Activated CD8-positive, alpha-beta memory T cell treated with anti-CD3 and anti-CD28 coated beads for 4 hours (primary cell): Measurements from ENCODE around the gene PROK2.

ENCODE experiments used
- DNase-seq, 2 donors: peaks; one replicate each; pipeline ENCODE4 v3.0.0-alpha.2; 2020; ENCODE audit warnings: low read depth in 2 of 2

PROK2 gene, protein sequence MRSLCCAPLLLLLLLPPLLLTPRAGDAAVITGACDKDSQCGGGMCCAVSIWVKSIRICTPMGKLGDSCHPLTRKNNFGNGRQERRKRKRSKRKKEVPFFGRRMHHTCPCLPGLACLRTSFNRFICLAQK

DNA sequence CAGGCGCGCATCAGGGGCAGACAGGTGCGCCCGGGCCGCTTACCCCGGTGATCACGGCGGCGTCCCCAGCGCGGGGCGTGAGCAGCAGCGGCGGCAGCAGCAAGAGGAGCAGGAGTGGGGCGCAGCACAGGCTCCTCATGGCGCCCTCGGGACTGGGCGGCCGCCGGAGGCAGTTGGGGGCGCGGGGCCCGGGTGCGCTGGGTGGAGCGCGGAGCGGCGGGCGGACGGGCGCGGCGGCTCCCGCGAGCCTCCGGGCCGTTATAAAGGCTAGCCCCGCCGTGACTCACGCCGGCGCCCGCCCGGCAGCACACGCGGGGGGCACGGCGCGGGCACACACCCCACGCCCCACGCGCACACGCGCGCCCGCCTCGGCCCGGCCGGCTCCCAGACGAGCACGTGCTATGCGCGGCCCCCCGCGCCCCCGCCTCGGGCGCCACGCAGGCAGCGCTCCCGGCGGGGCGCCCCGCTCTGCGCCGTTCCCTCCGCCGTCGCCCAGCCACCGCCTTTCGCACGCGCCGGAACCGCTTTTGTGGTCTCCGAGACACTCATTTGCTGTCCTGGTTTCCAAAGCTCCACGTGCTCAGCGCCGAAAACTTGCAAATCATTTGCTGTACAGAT lies at the start of gene PROK2:
PROK2 (minus strand) TSS at position 235 of the 618 bp plus-strand sequence; CDS start at position 139, 96 bp downstream.
- DNase-seq = peak in 1 of 2 donors; percentile 5

GRCh38 chr3:71831599-71831998 lies 46.7 kb upstream of the PROK2 start:
- DNase-seq = no peak

GRCh38 chr3:71825551-71826283 lies 40.8 kb upstream of the PROK2 start:
- DNase-seq = no peak

DNA sequence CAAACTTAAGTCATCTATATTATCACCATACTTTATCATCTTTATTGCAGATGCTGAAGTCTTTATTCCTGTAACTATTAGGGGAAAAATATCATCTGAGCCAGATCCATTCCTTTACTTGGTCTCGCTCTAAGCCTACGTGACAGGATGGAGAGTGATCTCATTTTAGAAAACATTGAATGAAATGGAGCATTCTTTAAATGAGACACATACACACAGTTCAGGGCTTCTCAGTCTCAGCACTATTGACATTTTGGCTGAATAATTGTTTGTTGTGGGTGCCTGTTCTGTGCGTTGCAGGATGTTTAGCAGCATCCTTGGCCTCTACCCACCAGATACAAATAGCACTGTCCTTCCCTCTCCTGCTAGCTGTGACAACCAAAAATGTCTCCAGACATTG lies 36.2 kb upstream of the PROK2 start:
- DNase-seq = no peak

DNA sequence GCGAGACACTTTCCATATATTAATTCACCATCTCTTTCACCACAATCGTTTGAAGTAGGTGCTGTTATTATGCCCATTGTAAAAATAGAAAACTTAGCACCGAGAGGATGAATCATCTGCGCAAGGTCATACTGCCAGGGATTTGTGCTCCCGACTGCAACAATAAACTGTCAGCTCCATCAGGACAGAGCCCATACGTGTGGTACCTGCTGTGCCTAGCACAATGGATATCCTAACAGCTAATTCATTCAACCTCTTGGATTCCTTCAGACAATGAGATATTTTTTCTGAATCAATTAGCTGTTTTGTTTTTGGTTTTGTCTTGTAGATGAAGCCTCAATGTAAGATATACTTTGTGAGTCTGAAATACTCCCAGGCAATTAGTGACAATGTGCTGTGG lies 32.3 kb upstream of the PROK2 start:
- no peak for DNase-seq

GRCh38 chr3:71816767-71817156 lies 31.8 kb upstream of the PROK2 start:
- DNase-seq = no peak

- DNase-seq = no peak
Measured at GRCh38 chr3:71815340-71816067, 30.6 kb upstream of the PROK2 start.

DNA sequence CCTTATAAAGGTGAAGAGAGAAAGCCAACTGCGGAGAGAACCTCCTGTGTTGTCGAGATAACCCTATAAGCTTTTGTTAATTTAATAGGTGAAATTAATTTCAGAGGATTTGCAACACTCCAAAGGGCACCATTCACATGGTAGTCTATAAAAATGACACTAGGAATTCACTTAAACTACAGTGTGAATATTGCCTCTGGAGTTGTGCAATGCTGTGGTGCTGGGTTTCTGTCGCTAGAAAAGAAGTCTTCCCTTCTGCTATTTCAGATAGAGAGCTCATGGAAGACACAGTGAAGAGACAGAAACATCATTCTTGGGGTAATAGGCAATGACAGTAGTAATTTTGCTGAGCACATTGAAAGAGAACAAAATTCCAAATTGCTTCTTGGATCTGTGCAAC lies 28.8 kb upstream of the PROK2 start:
- no peak for DNase-seq

DNA sequence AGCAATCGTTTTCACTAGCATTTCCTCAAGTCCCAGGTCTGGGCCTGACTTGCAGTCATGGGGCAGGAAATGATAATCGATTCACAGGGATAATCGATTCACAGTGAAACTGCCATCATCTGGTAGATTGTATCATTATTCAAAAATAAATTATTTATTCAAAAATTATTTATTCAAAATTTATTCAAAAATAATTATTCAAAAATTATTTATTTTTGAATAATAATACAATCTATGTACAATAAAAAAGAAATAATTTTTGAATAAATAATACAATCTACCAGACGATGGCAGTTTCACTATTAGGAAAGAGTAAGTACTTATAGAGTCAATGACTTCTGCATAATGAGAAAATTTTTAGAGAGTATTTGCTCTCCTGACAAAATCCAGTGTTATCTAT lies 28.1 kb upstream of the PROK2 start:
- DNase-seq = no peak

DNA sequence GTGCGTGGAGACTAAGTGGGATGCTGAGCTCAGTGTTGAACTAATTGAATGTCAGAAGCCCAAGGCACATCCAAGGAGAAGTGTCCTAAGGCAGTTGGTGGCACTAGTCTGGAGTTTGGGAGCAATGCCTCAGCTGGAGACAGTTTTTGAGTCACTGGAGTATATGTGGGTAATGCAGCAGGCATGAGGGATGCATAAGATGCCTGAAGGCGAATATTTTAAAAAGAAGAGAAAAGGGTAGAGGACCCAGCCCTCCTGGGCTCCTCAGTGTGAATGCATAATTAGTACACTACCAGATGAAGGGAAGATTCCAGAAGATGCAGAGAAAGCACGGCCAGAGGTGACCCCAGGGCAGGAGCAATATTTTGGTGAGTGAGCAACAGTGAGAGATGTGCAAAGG lies 25.1 kb upstream of the PROK2 start:
- DNase-seq = no peak

DNA sequence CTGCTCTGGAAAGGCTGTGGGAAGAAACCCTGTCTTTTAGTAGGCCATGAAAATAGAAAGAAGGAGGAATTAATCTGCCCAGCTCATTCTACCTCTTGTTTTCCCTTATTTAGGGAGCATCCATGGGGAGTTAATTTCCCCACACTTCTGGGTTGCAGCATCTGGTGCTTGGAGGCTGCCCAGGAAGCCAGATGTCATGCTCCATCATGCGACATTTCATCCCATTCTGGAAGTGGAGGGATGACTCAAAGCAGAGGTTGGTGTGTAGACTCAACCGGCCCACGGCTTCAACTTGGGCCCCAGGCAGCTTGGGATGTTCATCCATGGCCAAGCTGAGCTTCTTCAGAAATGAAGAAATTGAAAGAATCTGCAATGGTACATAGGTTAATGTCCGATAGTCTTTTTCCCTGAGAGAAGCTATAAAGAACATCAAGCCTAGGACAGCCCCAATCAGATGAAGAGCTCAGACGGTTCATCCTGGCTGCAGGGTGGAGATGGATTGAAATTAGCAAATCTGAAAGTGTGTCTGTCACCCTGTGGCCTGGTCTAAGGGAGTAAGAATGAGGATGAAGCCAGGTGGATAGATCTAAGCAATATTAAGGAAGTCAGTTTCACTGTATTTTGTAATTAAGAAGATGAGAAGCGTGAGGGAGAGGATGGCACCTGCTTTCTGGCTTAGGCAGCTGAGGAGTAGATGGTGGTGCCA lies 24.5 kb upstream of the PROK2 start:
- no peak for DNase-seq

GRCh38 chr3:71806736-71807135 lies 21.8 kb upstream of the PROK2 start:
- no peak for DNase-seq

GRCh38 chr3:71805691-71806090 lies 20.7 kb upstream of the PROK2 start:
- no peak for DNase-seq

- DNase-seq = no peak
Measured at GRCh38 chr3:71805199-71805598, 20.3 kb upstream of the PROK2 start.

DNA sequence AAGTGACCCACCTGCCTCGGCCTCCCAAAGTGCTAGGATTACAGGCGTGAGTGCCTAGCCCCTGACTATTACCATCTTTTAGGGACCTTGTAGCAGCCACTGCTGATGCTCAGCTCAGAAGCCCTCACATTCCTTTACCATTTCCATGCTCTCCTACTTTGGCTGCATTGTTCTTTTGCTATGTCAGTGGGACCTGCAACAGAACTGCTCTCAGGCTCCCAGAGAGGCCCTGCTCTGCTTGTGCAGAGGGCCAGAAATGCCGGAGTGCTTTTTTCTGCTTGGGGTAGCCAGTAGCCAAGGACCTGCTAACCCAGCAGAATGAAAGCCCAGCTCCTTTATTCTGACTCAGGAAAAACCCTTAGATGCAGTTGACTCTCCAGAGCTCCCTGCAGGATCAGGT lies 18.3 kb upstream of the PROK2 start:
- DNase-seq = no peak

- no peak for DNase-seq
Measured at GRCh38 chr3:71801986-71802385, 17.0 kb upstream of the PROK2 start.

- DNase-seq = no peak
Measured at GRCh38 chr3:71800023-71800422, 15.1 kb upstream of the PROK2 start.

DNA sequence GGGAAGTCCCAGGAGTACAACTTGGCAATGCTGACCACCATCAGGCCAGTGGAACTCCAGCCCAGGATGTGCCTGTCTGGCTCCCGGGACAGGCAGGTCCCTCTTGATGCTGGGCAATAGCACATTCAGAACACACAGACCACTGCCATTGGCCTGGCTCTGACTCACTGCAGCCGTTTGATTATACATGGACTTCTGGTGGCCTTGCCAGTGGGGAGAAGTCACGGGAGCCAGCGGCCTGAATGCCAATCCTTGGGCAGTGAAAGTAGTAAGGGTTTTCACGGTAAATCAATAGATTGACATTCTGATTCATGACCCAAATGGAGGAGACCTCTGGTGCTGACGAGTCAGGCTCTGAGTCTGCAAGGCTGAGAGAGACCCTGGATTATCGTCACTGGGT lies 12.5 kb upstream of the PROK2 start:
- no peak for DNase-seq

- DNase-seq = no peak
Measured at GRCh38 chr3:71796290-71796689, 11.3 kb upstream of the PROK2 start.

DNA sequence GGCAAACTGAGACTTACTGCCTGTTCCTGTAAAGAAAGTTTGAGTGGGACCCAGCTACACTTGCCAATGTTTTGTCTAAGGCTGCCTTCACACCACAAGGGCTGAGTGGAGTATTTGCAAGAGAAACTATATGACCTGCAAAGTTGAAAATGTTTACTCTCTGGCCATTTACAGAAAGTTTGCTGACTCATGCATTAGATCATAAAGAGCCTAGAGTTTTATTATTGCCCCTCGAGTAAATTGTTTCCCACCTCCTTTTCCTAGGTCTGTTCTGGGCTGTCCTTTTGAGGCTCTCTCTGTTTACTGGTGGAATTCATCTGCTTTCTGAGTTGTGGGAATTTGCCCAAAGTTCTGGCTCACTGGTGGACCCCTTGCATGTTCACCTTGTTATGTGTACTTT lies 6.7 kb upstream of the PROK2 start:
- no peak for DNase-seq

DNA sequence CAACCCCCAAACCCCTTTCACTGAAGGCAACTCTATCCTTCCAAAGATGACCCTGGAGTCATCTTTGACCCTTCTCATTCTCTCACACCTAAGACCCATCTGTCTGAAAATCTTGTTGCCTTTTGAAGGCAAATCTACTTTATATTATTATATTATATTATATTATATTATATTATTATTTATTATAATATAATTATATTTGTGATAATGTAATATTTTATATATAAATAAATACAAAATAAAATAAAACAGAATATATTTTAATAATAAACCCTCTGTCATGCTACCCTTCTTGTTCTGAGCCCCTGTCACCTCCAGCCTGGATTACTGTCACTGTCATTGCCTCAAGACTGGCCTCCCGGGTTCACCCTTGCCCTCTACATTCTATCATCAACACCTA lies 5.0 kb upstream of the PROK2 start:
- no peak for DNase-seq

- no peak for DNase-seq
Measured at GRCh38 chr3:71787851-71788405, 3.0 kb upstream of the PROK2 start.
